Stimulated activated CD4-positive, alpha-beta T cell treated with anti-CD3 and anti-CD28 coated beads, Interleukin-4, amount 100 ng/mL, for 48 hours (primary cell): Measurements from ENCODE around the gene EIF4E1B.
A peak's percentile ranks its signal among the peaks of the same experiment; 100 is the strongest.

Experiments
- DNase-seq, 2 donors: peaks; one replicate each; pipeline ENCODE4 v3.0.0-alpha.2; 2020; ENCODE audit warnings: low read depth in 2 of 2

Gene EIF4E1B

GRCh38 chr5:176647030-176647842 is 16.8 kb downstream of the EIF4E1B start, which contains the start of gene TSPAN17:
Gene TSPAN17, plus strand, starts transcription at chr5:176647484. Its CDS starts 132 bp downstream, at chr5:176647616.
- DNase-seq = peak; percentile 100

- DNase-seq = no peak
Measured at GRCh38 chr5:176647843-176648473, 17.5 kb downstream of the EIF4E1B start.

- DNase-seq = no peak
Measured at GRCh38 chr5:176648474-176649194, 18.2 kb downstream of the EIF4E1B start.

- DNase-seq = no peak
Measured at GRCh38 chr5:176650354-176650884, 19.9 kb downstream of the EIF4E1B start.

- DNase-seq = no peak
Measured at GRCh38 chr5:176651472-176651980, 21.1 kb downstream of the EIF4E1B start.

- no peak for DNase-seq
Measured at GRCh38 chr5:176652136-176652535, 21.7 kb downstream of the EIF4E1B start.

- peak; percentile 64 to 73 for DNase-seq
Measured at GRCh38 chr5:176653401-176654385, 23.2 kb downstream of the EIF4E1B start.

- DNase-seq = no peak
Measured at GRCh38 chr5:176654856-176655255, 24.4 kb downstream of the EIF4E1B start.

GRCh38 chr5:176656467-176656990 is 26.1 kb downstream of the EIF4E1B start:
- DNase-seq = no peak

- DNase-seq = peak; percentile 52 to 53
Measured at GRCh38 chr5:176658007-176658599, 27.6 kb downstream of the EIF4E1B start.

- no peak for DNase-seq
Measured at GRCh38 chr5:176658817-176659511, 28.5 kb downstream of the EIF4E1B start.

GRCh38 chr5:176659512-176659839 is 29.0 kb downstream of the EIF4E1B start:
- DNase-seq = no peak

- DNase-seq = no peak
Measured at GRCh38 chr5:176659860-176660461, 29.5 kb downstream of the EIF4E1B start.

- no peak for DNase-seq
Measured at GRCh38 chr5:176660530-176660859, 30.0 kb downstream of the EIF4E1B start.

GRCh38 chr5:176660860-176661641 is 30.6 kb downstream of the EIF4E1B start:
- peak; percentile 71 to 74 for DNase-seq

GRCh38 chr5:176661676-176662075 is 31.2 kb downstream of the EIF4E1B start:
- no peak for DNase-seq

GRCh38 chr5:176662371-176663333 is 32.2 kb downstream of the EIF4E1B start:
- no peak for DNase-seq
